Measurements from ENCODE around the gene RMND1.

The RMND1 gene

GRCh38 chr6:151392427-151392826 lies 59.5 kb downstream of the RMND1 start:
- TF ChIP-seq CTCF (IDR thresholded peaks at IDR 0.05): no peak

- no peak for TF ChIP-seq CTCF (IDR thresholded peaks at IDR 0.05)
Measured at GRCh38 chr6:151391471-151392413, 60.2 kb downstream of the RMND1 start, which contains the start of gene ZBTB2. TSS of gene ZBTB2 (minus strand) at chr6:151391559. CDS start at chr6:151373637, 17,922 bp downstream.

- no peak for TF ChIP-seq CTCF (IDR thresholded peaks at IDR 0.05)
Measured at GRCh38 chr6:151390851-151391470, 61.0 kb downstream of the RMND1 start.

GRCh38 chr6:151390276-151390850 lies 61.6 kb downstream of the RMND1 start:
- no peak for TF ChIP-seq CTCF (IDR thresholded peaks at IDR 0.05)

- no peak for TF ChIP-seq CTCF (IDR thresholded peaks at IDR 0.05)
Measured at GRCh38 chr6:151389618-151390275, 62.2 kb downstream of the RMND1 start.

- no peak for TF ChIP-seq CTCF (IDR thresholded peaks at IDR 0.05)
Measured at GRCh38 chr6:151388997-151389617, 62.8 kb downstream of the RMND1 start.

- TF ChIP-seq CTCF (IDR thresholded peaks at IDR 0.05): no peak
Measured at GRCh38 chr6:151388236-151388635, 63.7 kb downstream of the RMND1 start.

All from LNCAP (cell line).